ENCODE measurements around the gene HMGA1. TPM values are rescaled to one million over a fixed set of nuclear protein-coding genes. Genes with fewer than 3 reads are reported as not detected.

The HMGA1 gene
- total RNA-seq, 4 donors from 2014 or later = 33.3 to 48.5 (median 41.9) TPM

GRCh38 chr6:34276191-34276590 is 39.5 kb downstream of the HMGA1 start:
- Histone ChIP-seq H3K36me3 (peaks cover 0 to 2% of the 10 kb centered on the region in 2 donors), H3K4me1 (no peaks in the 10 kb centered on the region), H3K9me3 (no peaks in the 10 kb centered on the region), H3K27ac (no peak overlapping the region), H3K27me3 (no peaks in the 10 kb centered on the region), H3K4me3 (replicated peaks in 1 of 3) (no peak overlapping the region)
- no peak for TF ChIP-seq POLR2A (IDR thresholded peaks at IDR 0.05)
- TF ChIP-seq CTCF (IDR thresholded peaks at IDR 0.05) = no peak
- intact Hi-C loops (cut with DNase I) = no loop called here
- no peak for DNase-seq
- WGBS, 2 donors = 77 to 86% methylated on average over 5 of the region's 5 CpGs

GRCh38 chr6:34276881-34277762 is 40.4 kb downstream of the HMGA1 start:
- H3K4me3 ChIP-seq (replicated peaks in 1 of 3) = no peak overlapping the region
- no peak for TF ChIP-seq POLR2A (IDR thresholded peaks at IDR 0.05)
- TF ChIP-seq CTCF (IDR thresholded peaks at IDR 0.05) = no peak
- no peaks in the 10 kb centered on the region for H3K9me3 ChIP-seq
- H3K27ac ChIP-seq = no peak overlapping the region
- H3K4me1 ChIP-seq = no peaks in the 10 kb centered on the region
- DNase-seq = no peak
- intact Hi-C loops (cut with DNase I) = no loop called here
- no peaks in the 10 kb centered on the region for H3K27me3 ChIP-seq
- WGBS, 2 donors = 83% methylated on average over 10 of the region's 10 CpGs
- H3K36me3 ChIP-seq = peaks cover 0 to 2% of the 10 kb centered on the region in 2 donors

- TF ChIP-seq CTCF (IDR thresholded peaks at IDR 0.05) = no peak
- TF ChIP-seq POLR2A (IDR thresholded peaks at IDR 0.05) = no peak
- intact Hi-C loops (cut with DNase I) = no loop called here
- 91 to 94% methylated on average over 4 of the region's 4 CpGs for WGBS, 2 donors
- H3K27ac ChIP-seq = no peak overlapping the region
- peaks cover 0 to 2% of the 10 kb centered on the region in 2 donors for H3K36me3 ChIP-seq
- no peak overlapping the region for H3K4me3 ChIP-seq (replicated peaks in 1 of 3)
- no peaks in the 10 kb centered on the region for H3K27me3 ChIP-seq
- no peak for DNase-seq
- H3K4me1 ChIP-seq = no peaks in the 10 kb centered on the region
- H3K9me3 ChIP-seq = no peaks in the 10 kb centered on the region
These were observed 41.1 kb downstream of the HMGA1 start for GRCh38 chr6:34277763-34278112.

GRCh38 chr6:34278833-34279232 is 42.2 kb downstream of the HMGA1 start:
- TF ChIP-seq POLR2A (IDR thresholded peaks at IDR 0.05) (no peak), CTCF (IDR thresholded peaks at IDR 0.05) (no peak)
- H3K27ac ChIP-seq = no peak overlapping the region
- no peaks in the 10 kb centered on the region for H3K4me1 ChIP-seq
- H3K9me3 ChIP-seq = no peaks in the 10 kb centered on the region
- DNase-seq = no peak
- intact Hi-C loops (cut with DNase I) = no loop called here
- no peak overlapping the region for H3K4me3 ChIP-seq (replicated peaks in 1 of 3)
- 75 to 86% methylated on average over 4 to 5 of the region's 5 CpGs for WGBS, 2 donors
- peaks cover 0 to 2% of the 10 kb centered on the region in 2 donors for H3K36me3 ChIP-seq
- no peaks in the 10 kb centered on the region for H3K27me3 ChIP-seq

- no peak overlapping the region for H3K4me3 ChIP-seq (replicated peaks in 1 of 3)
- intact Hi-C loops (cut with DNase I) = no loop called here
These were observed 43.5 kb downstream of the HMGA1 start for GRCh38 chr6:34280216-34280615.

More at GRCh38 chr6:34280216-34280615, 43.5 kb downstream of the HMGA1 start:
- TF ChIP-seq POLR2A (IDR thresholded peaks at IDR 0.05) (no peak), CTCF (IDR thresholded peaks at IDR 0.05) (no peak)
- Histone ChIP-seq H3K27me3 (no peaks in the 10 kb centered on the region), H3K27ac (no peak overlapping the region), H3K9me3 (no peaks in the 10 kb centered on the region), H3K36me3 (peaks cover 0 to 2% of the 10 kb centered on the region in 2 donors), H3K4me1 (peaks cover 0 to 6% of the 10 kb centered on the region in 2 donors)
- WGBS, 2 donors = 89 to 100% methylated on average over 4 of the region's 4 CpGs
- DNase-seq = no peak

All from thyroid gland (tissue), 4 donors.